Ovary (tissue), 9 donors: ENCODE results near the gene OBP2B. TPM values are rescaled to one million over a fixed set of nuclear protein-coding genes. Genes with fewer than 3 reads are reported as not detected.
"Not testable (repeated sequence)": the region's sequence is repeated elsewhere in the genome, so short reads cannot be mapped to it uniquely, and the experiment has no call there.

Experiments used
- DNase-seq, 5 donors: peaks; one replicate each; pipeline ENCODE4 v3.0.0-alpha.2; 2019 to 2020
- H3K27ac ChIP-seq, 2 donors: fragments of 200-600 bp; one replicate each; pipeline versions ENCODE4 v1.5.1 to v1.8.0; 2019 to 2022
- H3K27me3 ChIP-seq: fragments of 200-600 bp; one replicate; pipeline ENCODE4 v1.8.0; 2022
- H3K36me3 ChIP-seq: fragments of 200-600 bp; sonication (generic); one replicate; pipeline ENCODE4 v1.5.1; 2019
- H3K4me1 ChIP-seq: one replicate; pipeline ENCODE4 v1.8.1; 2013; ENCODE audit warnings: mild to moderate bottlenecking, moderate library complexity; ENCODE audit not compliant: insufficient read depth
- H3K4me3 ChIP-seq: fragments of 200-600 bp; sonication (generic); one replicate; pipeline ENCODE4 v1.5.1; 2017
- H3K9me3 ChIP-seq, 2 donors: fragments of 200-600 bp in 1 of 2; sonication (generic) in 1 of 2; one replicate each; pipeline versions ENCODE4 v1.5.1 to v1.8.1; 2013 to 2019; ENCODE audit warnings: mild to moderate bottlenecking in 1 of 2, moderate library complexity in 1 of 2
- CTCF ChIP-seq, 3 donors: fragments of 450-650 bp in 2 of 3; fragments of 200-600 bp in 1 of 3; IDR thresholded peaks; one replicate each; pipeline versions ENCODE4 v1.5.1 to v1.8.0; 2016 to 2022; ENCODE audit warnings: antibody characterized with exemption in 3 of 3, mild to moderate bottlenecking in 1 of 3
- EP300 ChIP-seq: sonication (generic); formaldehyde crosslinking; IDR thresholded peaks from one replicate; pipeline ENCODE4 v1.6.1; 2017; ENCODE audit warnings: antibody characterized with exemption
- POLR2A ChIP-seq: fragments of 450-650 bp; IDR thresholded peaks from one replicate; pipeline ENCODE4 v1.6.1; 2017; ENCODE audit warnings: antibody characterized with exemption, mild to moderate bottlenecking, moderate library complexity
- WGBS, 3 donors: extraction: QIAGEN DNeasy Blood & Tissue Kit in 1 of 3; methylation state at CpG; one replicate each; pipeline versions ENCODE4 v1.1.5 to v1.1.7; 2013 to 2017; 5-methylcytosine and 5-hydroxymethylcytosine counted together
- intact Hi-C, 4 donors: fragments of 100-400 bp; cut with DNase I; formaldehyde crosslinking; loops; one replicate each; pipeline versions ENCODE4 v1.11.0 to v1.15.1; 2022 to 2023
- polyA plus RNA-seq, 2 donors: library from polyadenylated mRNA; stranded (reverse); fragments of 200-250 nt in 1 of 2; fragments of 350-450 nt in 1 of 2; fragmentation: Illumina TruSeq in 1 of 2; extraction: RNeasy Lipid Tissue Mini Kit (QIAGEN cat#74804) in 1 of 2; gene quantifications; one replicate each; pipeline ENCODE4 v1.2.3, GENCODE V29; 2013 to 2014
- total RNA-seq, 7 donors: library from RNA; depleted of rRNA in 2 of 7; stranded (reverse); fragments of >200 nt in 2 of 7; fragmentation: NEBNext Ultra II Directional in 3 of 7; extraction: Animal tissue kit (Norgen Biotek cat#: 25700) in 3 of 7; gene quantifications; one replicate each; pipeline versions ENCODE4 v1.1.0 to v1.2.4, GENCODE V29; 2016 to 2023
- donor health status: DM: no; HTN: no; CAD: no; lungs with moderate emphysema.
- donor health status: DM: no; HTN: no; CAD: no.
- donor health status: Bipolar disorder and iron deficiency.
- donor health status: DM: yes; HTN: yes; CAD: no.
- donor health status: DM: no; HTN: no; CAD: no.
- donor health status: DM: yes; HTN: yes; CAD: no.

The OBP2B gene
- total and polyA plus RNA-seq, 9 donors: 0.33 to 5.3 (median 2.7) TPM; not detected in 5

- Histone ChIP-seq H3K4me3 (no peak overlapping the region), H3K4me1 (peaks cover 12% of the 10 kb centered on the region), H3K36me3 (no peaks in the 10 kb centered on the region), H3K27ac (peak overlapping the region; percentile 78 to 94), H3K9me3 (no peaks in the 10 kb centered on the region), H3K27me3 (no peaks in the 10 kb centered on the region)
- TF ChIP-seq POLR2A (no peak), CTCF (IDR thresholded peaks at IDR 0.05) (no peak), EP300 (no peak)
- peak in 4 of 5 donors; percentile 57 to 74 (median 67) for DNase-seq
- intact Hi-C loops: loop anchor here in 3 of 4 donors (5.0 kb wide), 2 partner anchors 35 to 40 kb away; partner anchors contain the start of gene ABO (in 2 of the 3)
- 14 to 28% (median 17%) methylated on average over 17 of the region's 17 CpGs for WGBS, 3 donors
These were observed 28.1 kb upstream of the OBP2B start for GRCh38 chr9:133237035-133237731.

GRCh38 chr9:133236291-133237034 lies 27.4 kb upstream of the OBP2B start:
- WGBS, 3 donors: 64 to 76% (median 69%) methylated on average over 18 to 19 of the region's 19 CpGs
- Histone ChIP-seq H3K4me1 (peaks cover 12% of the 10 kb centered on the region), H3K27ac (peak overlapping the region; percentile 31 to 94)
- not testable (repeated sequence) for H3K27me3 ChIP-seq, H3K4me3 ChIP-seq, H3K36me3 ChIP-seq, H3K9me3 ChIP-seq
- DNase-seq: peak; percentile 57 to 78 (median 67)
- intact Hi-C loops: loop anchor here in 3 of 4 donors (5.0 kb wide), 2 partner anchors 36 to 41 kb away; partner anchors contain the start of gene ABO (in 2 of the 3)

GRCh38 chr9:133235549-133236222 lies 26.6 kb upstream of the OBP2B start:
- WGBS, 3 donors: 81 to 85% (median 84%) methylated on average over 11 of the region's 11 CpGs
- intact Hi-C loops: loop anchor here in 3 of 4 donors (5.0 kb wide), 2 partner anchors 37 to 42 kb away; partner anchors contain the start of gene ABO (in 2 of the 3)
- H3K9me3 ChIP-seq: no peaks in the 10 kb centered on the region
- no peak overlapping the region for H3K27ac ChIP-seq
- peaks cover 12% of the 10 kb centered on the region for H3K4me1 ChIP-seq
- no peak overlapping the region for H3K4me3 ChIP-seq
- TF ChIP-seq CTCF (IDR thresholded peaks at IDR 0.05): no peak
- peak in 1 of 5 donors; percentile 34 for DNase-seq
- no peaks in the 10 kb centered on the region for H3K36me3 ChIP-seq
- H3K27me3 ChIP-seq: no peaks in the 10 kb centered on the region

GRCh38 chr9:133234577-133235322 lies 25.7 kb upstream of the OBP2B start:
- Histone ChIP-seq H3K4me3 (no peak overlapping the region), H3K27ac (no peak overlapping the region), H3K4me1 (peaks cover 12% of the 10 kb centered on the region), H3K36me3 (no peaks in the 10 kb centered on the region), H3K27me3 (no peaks in the 10 kb centered on the region), H3K9me3 (no peaks in the 10 kb centered on the region)
- 94 to 97% (median 94%) methylated on average over 30 to 31 of the region's 31 CpGs for WGBS, 3 donors
- intact Hi-C loops: loop anchor here in 3 of 4 donors (5.0 kb wide), 2 partner anchors 38 to 43 kb away; partner anchors contain the start of gene ABO (in 2 of the 3)
- TF ChIP-seq EP300: no peak
- TF ChIP-seq CTCF (IDR thresholded peaks at IDR 0.05): no peak
- TF ChIP-seq POLR2A: no peak
- DNase-seq: no peak
